Prostate gland (tissue), 2 donors: ENCODE data around the gene OSBPL8. TPM values are rescaled to one million over a fixed set of nuclear protein-coding genes. Genes with fewer than 3 reads are reported as not detected.

Source experiments
- DNase-seq: peaks from one replicate; pipeline ENCODE4 v3.0.0-alpha.2; 2019; ENCODE audit warnings: low spot score
- H3K27ac ChIP-seq, 2 donors: fragments of 200-600 bp; sonication (generic); 2 replicates each; pipeline ENCODE4 v1.5.1; 2017 to 2019
- H3K27me3 ChIP-seq: fragments of 200-600 bp; sonication (generic); replicated peaks from 2 replicates; pipeline ENCODE4 v1.5.1; 2019; ENCODE audit not compliant: insufficient read depth
- H3K36me3 ChIP-seq, 2 donors: fragments of 200-600 bp; sonication (generic); 1 replicate in 1 of 2; 2 replicates in 1 of 2; pipeline versions ENCODE4 v1.5.1 to v1.8.1; 2017 to 2019
- H3K4me1 ChIP-seq: fragments of 200-600 bp; sonication (generic); replicated peaks from 2 replicates; pipeline ENCODE4 v1.5.1; 2019
- H3K4me3 ChIP-seq, 2 donors: fragments of 200-600 bp; sonication (generic); 2 replicates each; pipeline ENCODE4 v1.5.1; 2017 to 2019
- H3K9me3 ChIP-seq: fragments of 200-600 bp; sonication (generic); 2 replicates; pipeline ENCODE4 v1.5.1; 2017
- CTCF ChIP-seq, 4 experiments: fragments of 200-600 bp in 2 of 4; fragments of 450-650 bp in 2 of 4; sonication (generic) in 2 of 4; IDR thresholded peaks; 1 replicate in 3 of 4; 2 replicates in 1 of 4; pipeline ENCODE4 v1.5.1; 2016 to 2019; ENCODE audit warnings: antibody characterized with exemption in 4 of 4, mild to moderate bottlenecking in 2 of 4, moderate library complexity in 2 of 4
- POLR2A ChIP-seq: fragments of 450-650 bp; IDR thresholded peaks from one replicate; pipeline ENCODE4 v1.6.1; 2016; ENCODE audit warnings: antibody characterized with exemption, mild to moderate bottlenecking
- POLR2AphosphoS5 ChIP-seq: sonication (generic); formaldehyde crosslinking; IDR thresholded peaks from one replicate; pipeline ENCODE4 v1.6.1; 2017; ENCODE audit warnings: antibody characterized with exemption
- WGBS: methylation state at CpG from one replicate; pipeline ENCODE4 v1.1.5; 2018; 5-methylcytosine and 5-hydroxymethylcytosine counted together
- intact Hi-C: fragments of 100-400 bp; cut with DNase I; formaldehyde crosslinking; loops from one replicate; pipeline ENCODE4 v1.14.2; 2022
- total RNA-seq, 2 donors: library from RNA; depleted of rRNA; stranded (reverse); fragments of >200 nt; gene quantifications; one replicate each; pipeline ENCODE4 v1.1.0, GENCODE V29; 2016

OSBPL8 gene
- total RNA-seq, 2 donors from 2014 or later = 50.6 to 54.2 TPM

- Histone ChIP-seq H3K27me3 (no peaks in the 10 kb centered on the region), H3K4me3 (no peak overlapping the region), H3K36me3 (no peaks in the 10 kb centered on the region), H3K9me3 (no peaks in the 10 kb centered on the region), H3K27ac (no peak overlapping the region), H3K4me1 (no peaks in the 10 kb centered on the region)
- intact Hi-C loops = loop anchor here (10.0 kb wide), 2 partner anchors 111 to 931 kb away; partner anchors contain the start of gene BBS10
- peak; percentile 14 for DNase-seq
- TF ChIP-seq CTCF (IDR thresholded peaks at IDR 0.05) = peak in 3 of 4 experiments; percentile 53 to 66 (median 62)
- TF ChIP-seq POLR2A = no peak
- peak; percentile 10 for TF ChIP-seq POLR2AphosphoS5
- WGBS = 42% methylated on average over 2 of the region's 2 CpGs
Measured at GRCh38 chr12:76455582-76456345, 103.8 kb downstream of the OSBPL8 start.

- Histone ChIP-seq H3K4me1 (no peaks in the 10 kb centered on the region), H3K4me3 (no peak overlapping the region), H3K36me3 (no peaks in the 10 kb centered on the region), H3K27ac (no peak overlapping the region), H3K9me3 (no peaks in the 10 kb centered on the region), H3K27me3 (no peaks in the 10 kb centered on the region)
- no peak for DNase-seq
- WGBS = 85% methylated on average over 6 of the region's 6 CpGs
- TF ChIP-seq POLR2A (no peak), POLR2AphosphoS5 (no peak), CTCF (IDR thresholded peaks at IDR 0.05) (no peak)
- intact Hi-C loops = loop anchor here (10.0 kb wide), 2 partner anchors 107 to 927 kb away; partner anchors contain the start of gene BBS10
Measured at GRCh38 chr12:76451528-76451927, 108.0 kb downstream of the OSBPL8 start.

GRCh38 chr12:76450690-76451089 lies 108.9 kb downstream of the OSBPL8 start:
- WGBS = 88% methylated on average over 3 of the region's 3 CpGs
- no peak overlapping the region for H3K27ac ChIP-seq
- intact Hi-C loops = loop anchor here (10.0 kb wide), 2 partner anchors 106 to 926 kb away; partner anchors contain the start of gene BBS10

GRCh38 chr12:76449993-76450392 lies 109.6 kb downstream of the OSBPL8 start:
- no peaks in the 10 kb centered on the region for H3K27me3 ChIP-seq
- no peaks in the 10 kb centered on the region for H3K4me1 ChIP-seq
- no peak for TF ChIP-seq POLR2A
- no peak for TF ChIP-seq CTCF (IDR thresholded peaks at IDR 0.05)
- TF ChIP-seq POLR2AphosphoS5 = no peak
- no peaks in the 10 kb centered on the region for H3K36me3 ChIP-seq
- 97% methylated on average over 3 of the region's 3 CpGs for WGBS
- H3K9me3 ChIP-seq = no peaks in the 10 kb centered on the region
- no peak for DNase-seq
- no peak overlapping the region for H3K4me3 ChIP-seq
- intact Hi-C loops = loop anchor here (10.0 kb wide), 2 partner anchors 105 to 925 kb away; partner anchors contain the start of gene BBS10
- no peak overlapping the region for H3K27ac ChIP-seq

More at GRCh38 chr12:76450690-76451089, 108.9 kb downstream of the OSBPL8 start:
- Histone ChIP-seq H3K4me1 (no peaks in the 10 kb centered on the region), H3K27me3 (no peaks in the 10 kb centered on the region), H3K9me3 (no peaks in the 10 kb centered on the region), H3K4me3 (no peak overlapping the region), H3K36me3 (no peaks in the 10 kb centered on the region)
- TF ChIP-seq POLR2A (no peak), POLR2AphosphoS5 (no peak), CTCF (IDR thresholded peaks at IDR 0.05) (no peak)
- DNase-seq = no peak
